ENCODE measurements around the gene EBF3.

Gene EBF3

GRCh38 chr10:129852829-129853561 lies 111.1 kb downstream of the EBF3 start:
- DNase-seq (ENCODE audit: low spot score): peak; percentile 8

GRCh38 chr10:129851941-129852640 lies 112.0 kb downstream of the EBF3 start:
- DNase-seq (ENCODE audit: low spot score): no peak

- no peak for DNase-seq (ENCODE audit: low spot score)
Measured at GRCh38 chr10:129850790-129851189, 113.3 kb downstream of the EBF3 start.

GRCh38 chr10:129850316-129850715 lies 113.8 kb downstream of the EBF3 start:
- no peak for DNase-seq (ENCODE audit: low spot score)

- no peak for DNase-seq (ENCODE audit: low spot score)
Measured at GRCh38 chr10:129849853-129850252, 114.2 kb downstream of the EBF3 start.

GRCh38 chr10:129849452-129849750 lies 114.7 kb downstream of the EBF3 start:
- DNase-seq (ENCODE audit: low spot score): no peak

- DNase-seq (ENCODE audit: low spot score): no peak
Measured at GRCh38 chr10:129848696-129849451, 115.2 kb downstream of the EBF3 start.

GRCh38 chr10:129847741-129848483 lies 116.2 kb downstream of the EBF3 start:
- DNase-seq (ENCODE audit: low spot score): no peak

GRCh38 chr10:129846991-129847391 lies 117.1 kb downstream of the EBF3 start:
- no peak for DNase-seq (ENCODE audit: low spot score)

GRCh38 chr10:129845111-129845753 lies 118.8 kb downstream of the EBF3 start:
- no peak for DNase-seq (ENCODE audit: low spot score)

GRCh38 chr10:129844216-129844766 lies 119.8 kb downstream of the EBF3 start:
- DNase-seq (ENCODE audit: low spot score): no peak

- DNase-seq (ENCODE audit: low spot score): no peak
Measured at GRCh38 chr10:129843702-129844101, 120.4 kb downstream of the EBF3 start.

GRCh38 chr10:129843131-129843541 lies 120.9 kb downstream of the EBF3 start:
- DNase-seq (ENCODE audit: low spot score): no peak

- no peak for DNase-seq (ENCODE audit: low spot score)
Measured at GRCh38 chr10:129842031-129842430, 122.0 kb downstream of the EBF3 start.

GRCh38 chr10:129841590-129841989 lies 122.5 kb downstream of the EBF3 start:
- DNase-seq (ENCODE audit: low spot score): no peak

- DNase-seq (ENCODE audit: low spot score): no peak
Measured at GRCh38 chr10:129841071-129841470, 123.0 kb downstream of the EBF3 start.

- DNase-seq (ENCODE audit: low spot score): no peak
Measured at GRCh38 chr10:129840196-129840590, 123.9 kb downstream of the EBF3 start.

- DNase-seq (ENCODE audit: low spot score): no peak
Measured at GRCh38 chr10:129839285-129840195, 124.5 kb downstream of the EBF3 start.

GRCh38 chr10:129838794-129839193 lies 125.3 kb downstream of the EBF3 start:
- no peak for DNase-seq (ENCODE audit: low spot score)

GRCh38 chr10:129837909-129838582 lies 126.0 kb downstream of the EBF3 start:
- no peak for DNase-seq (ENCODE audit: low spot score)

Data from kidney capillary endothelial cell (primary cell).